K562 (cell line): ENCODE measurements around the gene RAB25. TPM values are rescaled to one million over a fixed set of nuclear protein-coding genes. Genes with fewer than 3 reads are reported as not detected.

Experiments
- ATAC-seq: fragments of 200-7000 bp; cut with Tn5 transposase; 3 replicates; pipeline ENCODE4 v1.9.1; 2020; ENCODE audit warnings: moderate library complexity
- BruUV-seq: library from RNA; stranded (reverse); fragments of 400-500 nt; replicated peaks from 2 replicates; lab custom pipeline; 2021; lab: Mats Ljungman, UMichigan
- CTCF ChIA-PET: fragments of 300-600 bp; formaldehyde crosslinking; extraction: SDS; loops from one replicate; lab custom pipeline; 2021; ENCODE audit warnings: low intra/inter-chr PET ratio; lab: Yijun Ruan, JAX
- POLR2A ChIA-PET: fragments of 300-600, 350-650 bp; sonication (Branson Sonifier 250); formaldehyde crosslinking; extraction: SDS; loops from one replicate; lab custom pipeline; 2021; ENCODE audit warnings: antibody characterized with exemption, inconsistent platforms; lab: Yijun Ruan, JAX
- DNase-seq, 4 experiments: peaks; one replicate each; pipeline versions ENCODE4 v3.0.0 to v3.0.0-alpha.2; 2011 to 2018; ENCODE audit warnings: low spot score in 3 of 4, mixed read lengths in 3 of 4; ENCODE audit errors: extremely low read depth in 1 of 4
- FAIRE-seq: peaks from 2 replicates; lab custom pipeline; 2011; peaks lifted over from hg19 to GRCh38; lab: Jason Lieb, UNC
- H2AFZ ChIP-seq: 2 replicates; pipeline ENCODE4 v1.6.0; 2011; ENCODE audit warnings: low read depth, low read length, control low read depth, inconsistent platforms
- H3K27ac ChIP-seq: fragments of 200-600 bp; 3 replicates; pipeline ENCODE4 v1.8.0; 2011; ENCODE audit warnings: low read depth, mild to moderate bottlenecking, control low read depth, inconsistent platforms, low read length, moderate library complexity, mixed read lengths; ENCODE audit errors: extremely low read depth
- H3K27me3 ChIP-seq, 2 experiments: fragments of 300-600 bp in 1 of 2; 2 replicates in 1 of 2; 3 replicates in 1 of 2; pipeline versions ENCODE4 v1.6.0 to v1.8.0; 2011; ENCODE audit warnings: inconsistent platforms in 2 of 2, low read length in 2 of 2, mild to moderate bottlenecking in 1 of 2, mixed read lengths in 1 of 2, moderate library complexity in 1 of 2; ENCODE audit not compliant: control insufficient read depth in 2 of 2, insufficient read depth in 2 of 2
- H3K36me3 ChIP-seq: fragments of 300-600 bp; 3 replicates; pipeline ENCODE4 v1.8.0; 2011; ENCODE audit warnings: mild to moderate bottlenecking, low read length, inconsistent platforms; ENCODE audit not compliant: control insufficient read depth, insufficient read depth
- H3K4me1 ChIP-seq, 2 experiments: fragments of 200-600 bp in 1 of 2; replicated peaks in 1 of 2; 2 replicates in 1 of 2; 3 replicates in 1 of 2; pipeline versions ENCODE4 v1.5.1 to v1.8.0; 2011; ENCODE audit warnings: inconsistent platforms in 2 of 2, low read length in 2 of 2, mild to moderate bottlenecking in 1 of 2, mixed read lengths in 1 of 2, moderate library complexity in 1 of 2; ENCODE audit not compliant: control insufficient read depth in 2 of 2, insufficient read depth in 2 of 2
- H3K4me2 ChIP-seq: 2 replicates; pipeline ENCODE4 v1.6.1; 2011; ENCODE audit warnings: low read length, control low read depth, inconsistent platforms, mixed read lengths; ENCODE audit not compliant: insufficient read depth
- H3K4me3 ChIP-seq: fragments of 200-600 bp; sonication (generic), shearing (Covaris generic); 2 replicates; pipeline ENCODE4 v1.5.1; 2016; ENCODE audit warnings: control low read depth, inconsistent platforms
- H3K79me2 ChIP-seq: fragments of 200-600 bp; 3 replicates; pipeline ENCODE4 v1.8.0; 2011; ENCODE audit warnings: low read length, inconsistent platforms; ENCODE audit not compliant: control insufficient read depth, insufficient read depth
- H3K9ac ChIP-seq, 2 experiments: 2 replicates each; pipeline versions ENCODE4 v1.6.0 to v1.6.1; 2011; ENCODE audit warnings: low read depth in 2 of 2, low read length in 2 of 2, control low read depth in 1 of 2, inconsistent platforms in 1 of 2, mild to moderate bottlenecking in 1 of 2, mixed read lengths in 1 of 2; ENCODE audit not compliant: insufficient read depth in 1 of 2
- H3K9me1 ChIP-seq: one replicate; pipeline ENCODE4 v1.6.0; 2011; ENCODE audit warnings: inconsistent platforms, mild to moderate bottlenecking, low read length, moderate library complexity; ENCODE audit not compliant: control insufficient read depth, insufficient read depth
- H3K9me3 ChIP-seq: replicated peaks from 2 replicates; pipeline ENCODE4 v1.5.1; 2011; ENCODE audit warnings: low read depth, low read length, inconsistent platforms; ENCODE audit not compliant: control insufficient read depth, insufficient read depth
- H4K20me1 ChIP-seq: replicated peaks from 2 replicates; pipeline ENCODE4 v1.6.1; 2011; ENCODE audit warnings: low read length, inconsistent platforms, mixed read lengths; ENCODE audit not compliant: control insufficient read depth, insufficient read depth
- MAFG ChIP-seq: fragments of 450-650 bp; conservative IDR thresholded peaks from 2 replicates; pipeline ENCODE4 v1.6.1; 2016; ENCODE audit warnings: missing genetic modification characterization, missing compliant biosample characterization
- PBX2 ChIP-seq, 2 experiments: IDR thresholded peaks in 1 of 2; conservative IDR thresholded peaks in 1 of 2; 2 replicates each; pipeline ENCODE4 v1.6.1; 2016; ENCODE audit warnings: low read depth in 2 of 2, mild to moderate bottlenecking in 1 of 2, missing compliant biosample characterization in 1 of 2, missing genetic modification characterization in 1 of 2, moderate library complexity in 1 of 2
- POLR3A ChIP-seq: IDR thresholded peaks from 2 replicates; pipeline ENCODE4 v1.6.1; 2011; ENCODE audit warnings: borderline replicate concordance, mild to moderate bottlenecking, moderate library complexity; ENCODE audit not compliant: insufficient read length, insufficient read depth; ENCODE audit errors: extremely low read depth
- PRDM10 ChIP-seq: fragments of 450-650 bp; IDR thresholded peaks from 2 replicates; pipeline ENCODE4 v1.6.1; 2018; ENCODE audit not compliant: partially characterized antibody
- SRSF1 ChIP-seq: fragments of 200-400 bp; formaldehyde crosslinking; IDR thresholded peaks from 2 replicates; pipeline ENCODE4 v1.6.1; 2017; ENCODE audit warnings: mild to moderate bottlenecking, low read depth, low read length, moderate library complexity
- STAG1 ChIP-seq: sonication (generic); formaldehyde crosslinking; IDR thresholded peaks from 2 replicates; pipeline ENCODE4 v1.5.0; 2020; ENCODE audit warnings: missing genetic modification reagents, borderline replicate concordance
- ZNF655 ChIP-seq: fragments of 250-450 bp; sonication (Bioruptor Pico); IDR thresholded peaks from 2 replicates; pipeline ENCODE4 v1.5.0; 2021
- WGBS: fragments of 100-300 bp; shearing (Covaris generic); methylation state at CpG from one replicate; pipeline ENCODE4 v1.1.6; 2016; ENCODE audit warnings: low coverage, mixed read lengths; ENCODE audit not compliant: insufficient coverage; ENCODE audit errors: missing lambda C conversion rate; 5-methylcytosine and 5-hydroxymethylcytosine counted together
- in situ Hi-C: fragments of 300-500 bp; cut with MboI; formaldehyde crosslinking; loops from 4 replicates; pipeline ENCODE4 v1.15.0; 2018; ENCODE audit warnings: inconsistent platforms, mixed read lengths
- intact Hi-C: fragments of 100-400 bp; cut with micrococcal nuclease; formaldehyde crosslinking; loops from 2 replicates; pipeline ENCODE4 v1.14.2; 2022
- polyA plus RNA-seq, 8 experiments: library from polyadenylated mRNA; depleted of rRNA in 4 of 8; stranded (reverse) in 5 of 8; unstranded in 3 of 8; fragments of >200 nt; fragmentation: Nextera tagmentation in 2 of 8; fragmentation: Illumina TruSeq in 1 of 8; extraction: Ambion mirVana in 2 of 8; extraction: Trizol in 1 of 8; gene quantifications; 2 replicates each; pipeline versions ENCODE4 v1.2.1 to v1.2.3, GENCODE V29; 2011 to 2014; ENCODE audit warnings: inconsistent platforms in 1 of 8, missing spikeins in 1 of 8
- total RNA-seq, 7 experiments: library from RNA; depleted of rRNA in 6 of 7; stranded (reverse); fragments of >200 nt in 6 of 7; fragmentation: Illumina TruSeq in 2 of 7; extraction: Trizol in 2 of 7; gene quantifications; 2 replicates each; pipeline versions ENCODE4 v1.2.1 to v1.2.3, GENCODE V29; 2011 to 2021; ENCODE audit warnings: low replicate concordance in 1 of 7

Gene RAB25
- total and polyA plus RNA-seq, 9 of the 15 experiments (the other 6 are each of a cell fraction or from before 2014, with no cell fraction given): 0.10 to 0.27 (median 0.13) TPM; not detected in 6

- POLR2A ChIA-PET: interaction anchor here (1.0 kb wide), 2 partner anchors 17 to 51 kb away, joined by 3 to 5 read pairs; no protein-coding TSS in a partner anchor
- in situ Hi-C loops: no loop called here
- peaks cover 9 to 11% of the 10 kb centered on the region in 2 experiments; a peak in 4 of 5 replicates for H3K4me1 ChIP-seq
- H3K9me1 ChIP-seq: peaks cover 2% of the 10 kb centered on the region
- no peak overlapping the region for H3K4me2 ChIP-seq
- no peak for TF ChIP-seq STAG1 (CRISPR knock-in tag)
- no peak for TF ChIP-seq PBX2 (CRISPR knock-in tag; IDR thresholded peaks at IDR 0.05; ENCODE audit: low read depth)
- no peak for TF ChIP-seq PBX2 (tag; conservative IDR thresholded peaks at IDR 0.05; ENCODE audit: low read depth)
- TF ChIP-seq SRSF1: no peak
- TF ChIP-seq PRDM10: peak; percentile 94
- TF ChIP-seq POLR3A: no peak
- TF ChIP-seq MAFG: no peak
- TF ChIP-seq ZNF655: no peak
- WGBS: 41% methylated on average over 6 of the region's 6 CpGs
- DNase-seq (no peak), FAIRE-seq (no peak), ATAC-seq (no peak)
- CTCF ChIA-PET: no interaction called here
- no peak overlapping the region for H2AFZ ChIP-seq
- no peak overlapping the region for H3K27ac ChIP-seq
- H3K4me3 ChIP-seq: no peak overlapping the region
- H3K9me3 ChIP-seq: no peaks in the 10 kb centered on the region
- H3K27me3 ChIP-seq: no peaks in the 10 kb centered on the region
- intact Hi-C loops: no loop called here
- no peaks in the 10 kb centered on the region for H4K20me1 ChIP-seq
- BruUV-seq: no TSS peak
- no peak overlapping the region; a peak in 1 of 4 replicates for H3K9ac ChIP-seq
- H3K79me2 ChIP-seq: no peaks in the 10 kb centered on the region
- peaks cover 18% of the 10 kb centered on the region; the same call in 1 of the 3 replicates for H3K36me3 ChIP-seq
Measured at GRCh38 chr1:156072251-156072650, 11.3 kb downstream of the RAB25 start.
